Hepatocyte (in vitro differentiated cells): ENCODE measurements around the gene MS4A4E. TPM values are rescaled to one million over a fixed set of nuclear protein-coding genes. Genes with fewer than 3 reads are reported as not detected.
A peak's percentile ranks its signal among the peaks of the same experiment; 100 is the strongest.

Experiments used
- DNase-seq: peaks from one replicate; pipeline ENCODE4 v3.0.0-alpha.2; 2016; ENCODE audit warnings: low spot score
- H2AFZ ChIP-seq: fragments of 200-600 bp; sonication (generic); 2 replicates; pipeline ENCODE4 v1.6.0; 2016; ENCODE audit warnings: antibody characterized with exemption, mild to moderate bottlenecking
- H3K27ac ChIP-seq: fragments of 200-600 bp; sonication (generic); 2 replicates; pipeline ENCODE4 v1.5.1; 2016; ENCODE audit warnings: mild to moderate bottlenecking
- H3K27me3 ChIP-seq: fragments of 200-600 bp; sonication (generic); 2 replicates; pipeline ENCODE4 v1.6.1; 2016
- H3K36me3 ChIP-seq: fragments of 200-600 bp; sonication (generic); replicated peaks from 2 replicates; pipeline ENCODE4 v1.5.1; 2016; ENCODE audit warnings: low read depth; ENCODE audit not compliant: insufficient read depth
- H3K4me1 ChIP-seq: fragments of 200-600 bp; sonication (generic); 2 replicates; pipeline ENCODE4 v1.5.1; 2016; ENCODE audit warnings: mild to moderate bottlenecking, moderate library complexity; ENCODE audit not compliant: insufficient read depth
- H3K4me2 ChIP-seq: fragments of 200-600 bp; sonication (generic); 2 replicates; pipeline ENCODE4 v1.6.0; 2016
- H3K4me3 ChIP-seq: fragments of 200-600 bp; sonication (generic); 2 replicates; pipeline ENCODE4 v1.5.1; 2016; ENCODE audit warnings: mild to moderate bottlenecking
- H3K79me2 ChIP-seq: fragments of 200-600 bp; sonication (generic); 2 replicates; pipeline ENCODE4 v1.6.0; 2017; ENCODE audit warnings: mild to moderate bottlenecking
- H3K9me2 ChIP-seq: fragments of 200-600 bp; sonication (generic); replicated peaks from 2 replicates; pipeline ENCODE4 v1.6.0; 2017; ENCODE audit warnings: mild to moderate bottlenecking; ENCODE audit not compliant: insufficient read depth
- H3K9me3 ChIP-seq: fragments of 200-600 bp; sonication (generic); 2 replicates; pipeline ENCODE4 v1.5.1; 2016; ENCODE audit warnings: low read depth, mild to moderate bottlenecking
- H4K20me1 ChIP-seq: fragments of 200-600 bp; sonication (generic); 2 replicates; pipeline ENCODE4 v1.6.0; 2016; ENCODE audit warnings: mild to moderate bottlenecking; ENCODE audit not compliant: insufficient read depth, poor library complexity, severe bottlenecking
- CTCF ChIP-seq: fragments of 200-600 bp; sonication (generic); IDR thresholded peaks from 2 replicates; pipeline ENCODE4 v1.5.1; 2016; ENCODE audit warnings: antibody characterized with exemption, mild to moderate bottlenecking; ENCODE audit not compliant: poor library complexity
- EZH2 ChIP-seq: fragments of 200-600 bp; sonication (generic); IDR thresholded peaks from 2 replicates; pipeline ENCODE4 v1.6.1; 2016; ENCODE audit warnings: antibody characterized with exemption, mild to moderate bottlenecking, borderline replicate concordance
- EZH2phosphoT487 ChIP-seq: fragments of 200-600 bp; sonication (generic); IDR thresholded peaks from one replicate; pipeline ENCODE4 v1.6.1; 2018; ENCODE audit warnings: antibody characterized with exemption, mild to moderate bottlenecking, low read depth, moderate library complexity; ENCODE audit not compliant: unreplicated experiment, severe bottlenecking
- WGBS: methylation state at CpG from one replicate; pipeline ENCODE4 v1.1.6; 2016; ENCODE audit warnings: low lambda C conversion rate; ENCODE audit errors: missing lambda C conversion rate; 5-methylcytosine and 5-hydroxymethylcytosine counted together
- polyA plus RNA-seq: library from polyadenylated mRNA; unstranded; fragments of >200 nt; fragmentation: Nextera tagmentation; extraction: Ambion mirVana; gene quantifications from 2 replicates; pipeline ENCODE4 v1.2.1, GENCODE V29; 2016
- total RNA-seq: library from RNA; depleted of rRNA; stranded (reverse); fragments of >200 nt; gene quantifications from 2 replicates; pipeline ENCODE4 v1.2.3, GENCODE V29; 2014

Gene MS4A4E
- total and polyA plus RNA-seq, 2 experiments from 2014 or later, result not detected

- no peaks in the 10 kb centered on the region for H3K9me2 ChIP-seq
- H3K36me3 ChIP-seq, result no peaks in the 10 kb centered on the region
- no peaks in the 10 kb centered on the region for H4K20me1 ChIP-seq
- H3K4me3 ChIP-seq, result no peak overlapping the region
- no peaks in the 10 kb centered on the region for H3K4me1 ChIP-seq
- no peaks in the 10 kb centered on the region for H3K9me3 ChIP-seq
- peak; percentile 65 for TF ChIP-seq CTCF
- no peak for TF ChIP-seq EZH2
- no peak for TF ChIP-seq EZH2phosphoT487
- no peaks in the 10 kb centered on the region for H3K27me3 ChIP-seq
- no peaks in the 10 kb centered on the region for H3K79me2 ChIP-seq
- WGBS, result 29% methylated on average over 4 of the region's 4 CpGs
- H3K27ac ChIP-seq, result no peak overlapping the region
- DNase-seq, result peak; percentile 39
- no peak overlapping the region for H3K4me2 ChIP-seq
- no peak overlapping the region for H2AFZ ChIP-seq
Observed at GRCh38 chr11:60265373-60266214, 22.7 kb upstream of the MS4A4E start.

- Histone ChIP-seq H3K27ac (no peak overlapping the region), H4K20me1 (no peaks in the 10 kb centered on the region), H3K36me3 (no peaks in the 10 kb centered on the region), H3K4me3 (no peak overlapping the region), H3K4me1 (no peaks in the 10 kb centered on the region), H3K9me2 (no peaks in the 10 kb centered on the region), H3K9me3 (no peaks in the 10 kb centered on the region), H3K4me2 (no peak overlapping the region), H3K79me2 (no peaks in the 10 kb centered on the region), H2AFZ (no peak overlapping the region), H3K27me3 (no peaks in the 10 kb centered on the region)
- no peak for DNase-seq
- no peak for TF ChIP-seq CTCF
- no peak for TF ChIP-seq EZH2phosphoT487
- no peak for TF ChIP-seq EZH2
- 83% methylated on average over 5 of the region's 5 CpGs for WGBS
Observed at GRCh38 chr11:60264644-60265043, 21.7 kb upstream of the MS4A4E start.

GRCh38 chr11:60263402-60263801 is 20.5 kb upstream of the MS4A4E start:
- Histone ChIP-seq H3K27ac (no peak overlapping the region), H4K20me1 (no peaks in the 10 kb centered on the region), H3K4me1 (no peaks in the 10 kb centered on the region), H2AFZ (no peak overlapping the region), H3K27me3 (no peaks in the 10 kb centered on the region), H3K79me2 (no peaks in the 10 kb centered on the region), H3K4me3 (no peak overlapping the region), H3K9me2 (no peaks in the 10 kb centered on the region), H3K36me3 (no peaks in the 10 kb centered on the region), H3K4me2 (no peak overlapping the region), H3K9me3 (no peaks in the 10 kb centered on the region)
- DNase-seq, result no peak
- no peak for TF ChIP-seq CTCF
- TF ChIP-seq EZH2phosphoT487, result no peak
- TF ChIP-seq EZH2, result no peak
- 84% methylated on average over 4 of the region's 4 CpGs for WGBS
